Measurements from ENCODE around the gene SH3RF3.

- TF ChIP-seq EZH2 (IDR thresholded peaks at IDR 0.05): no peak
- no peak for TF ChIP-seq SRF (IDR thresholded peaks at IDR 0.05; ENCODE audit: low read depth)
- no peak for TF ChIP-seq ATF3 (IDR thresholded peaks at IDR 0.05)
- TF ChIP-seq MAX (IDR thresholded peaks at IDR 0.05): no peak
- TF ChIP-seq CTCF (IDR thresholded peaks at IDR 0.05 in 2 of 3, conservative IDR thresholded peaks at IDR 0.05 in 1 of 3; ENCODE audit: borderline replicate concordance in 1 of 3, insufficient read depth in 1 of 3, low read depth in 2 of 3, low read length in 2 of 3): no peak
- no peak for TF ChIP-seq CEBPB (IDR thresholded peaks at IDR 0.05; ENCODE audit: low read depth)
- TF ChIP-seq ZBTB33 (IDR thresholded peaks at IDR 0.05; ENCODE audit: extremely low read depth, insufficient replicate concordance, low read length): no peak
- TF ChIP-seq POLR2AphosphoS5 (IDR thresholded peaks at IDR 0.05; ENCODE audit: low read depth, low read length): no peak
- no peak for TF ChIP-seq RAD21 (IDR thresholded peaks at IDR 0.05; ENCODE audit: low read depth)
- TF ChIP-seq EGR1 (IDR thresholded peaks at IDR 0.05; ENCODE audit: low read depth): no peak
- no peak for TF ChIP-seq ZNF274 (IDR thresholded peaks at IDR 0.05; ENCODE audit: low read depth, low read length)
Measured at GRCh38 chr2:109164739-109165221, 35.8 kb downstream of the SH3RF3 start.

Measured in HCT116 (cell line).